HFF-Myc (cell line): ENCODE data around the gene ATOH7.

Source experiments
- DNase-seq: peaks from one replicate; pipeline ENCODE4 v3.0.0-alpha.2; 2011; ENCODE audit warnings: low read depth; ENCODE audit errors: extremely low read depth
- H3K4me3 ChIP-seq: replicated peaks from 2 replicates; pipeline ENCODE4 v1.5.1; 2011; ENCODE audit warnings: low read depth, mild to moderate bottlenecking, control low read depth, low read length
- TF ChIP-seq, protein P1 (sequence below): IDR thresholded peaks from 2 replicates; pipeline ENCODE4 v1.5.1; 2012; ENCODE audit warnings: mild to moderate bottlenecking, low read depth, low read length, control low read depth; ENCODE audit errors: missing control alignments

The ATOH7 gene

DNA sequence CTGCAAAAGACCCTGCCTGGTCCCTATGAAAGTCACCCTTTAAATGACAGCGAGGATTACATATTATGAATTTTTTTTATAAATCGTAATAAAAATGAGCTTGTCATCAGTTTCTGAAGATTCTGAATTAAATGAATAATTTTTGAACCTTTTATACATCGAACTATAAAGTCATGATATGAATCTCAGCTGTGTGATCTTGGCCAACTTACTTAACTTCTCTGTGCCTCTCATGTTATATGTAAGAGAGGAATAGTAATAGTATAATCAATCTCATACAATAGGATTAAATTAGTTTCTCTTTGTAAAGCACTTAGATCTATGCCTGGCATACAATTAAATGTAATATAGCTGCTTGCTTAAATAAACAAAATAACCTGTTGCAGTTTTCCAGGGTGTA is 5.3 kb upstream of the ATOH7 start:
- no peak for DNase-seq
- H3K4me3 ChIP-seq, result no peak overlapping the region
- TF ChIP-seq, protein P1, sequence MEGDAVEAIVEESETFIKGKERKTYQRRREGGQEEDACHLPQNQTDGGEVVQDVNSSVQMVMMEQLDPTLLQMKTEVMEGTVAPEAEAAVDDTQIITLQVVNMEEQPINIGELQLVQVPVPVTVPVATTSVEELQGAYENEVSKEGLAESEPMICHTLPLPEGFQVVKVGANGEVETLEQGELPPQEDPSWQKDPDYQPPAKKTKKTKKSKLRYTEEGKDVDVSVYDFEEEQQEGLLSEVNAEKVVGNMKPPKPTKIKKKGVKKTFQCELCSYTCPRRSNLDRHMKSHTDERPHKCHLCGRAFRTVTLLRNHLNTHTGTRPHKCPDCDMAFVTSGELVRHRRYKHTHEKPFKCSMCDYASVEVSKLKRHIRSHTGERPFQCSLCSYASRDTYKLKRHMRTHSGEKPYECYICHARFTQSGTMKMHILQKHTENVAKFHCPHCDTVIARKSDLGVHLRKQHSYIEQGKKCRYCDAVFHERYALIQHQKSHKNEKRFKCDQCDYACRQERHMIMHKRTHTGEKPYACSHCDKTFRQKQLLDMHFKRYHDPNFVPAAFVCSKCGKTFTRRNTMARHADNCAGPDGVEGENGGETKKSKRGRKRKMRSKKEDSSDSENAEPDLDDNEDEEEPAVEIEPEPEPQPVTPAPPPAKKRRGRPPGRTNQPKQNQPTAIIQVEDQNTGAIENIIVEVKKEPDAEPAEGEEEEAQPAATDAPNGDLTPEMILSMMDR, result no peak

DNA sequence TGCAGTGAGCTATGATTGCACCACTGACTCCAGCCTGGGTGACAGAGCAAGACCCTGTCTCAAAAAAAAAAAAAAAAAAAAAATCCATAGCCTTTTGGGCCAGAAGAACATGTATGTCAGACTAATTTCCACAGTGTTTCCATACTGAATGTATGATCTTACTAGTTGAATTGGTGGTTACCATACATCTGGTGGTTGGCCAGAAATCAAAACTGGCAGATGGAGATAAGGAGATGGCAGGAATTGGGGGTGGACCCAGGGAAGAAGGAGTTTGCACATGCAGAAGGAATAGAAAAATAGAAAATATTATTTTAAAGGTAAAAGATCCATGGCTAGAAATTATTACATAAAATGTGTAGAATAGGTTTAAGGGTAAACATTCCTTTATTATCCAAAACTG is 3.7 kb upstream of the ATOH7 start:
- no peak overlapping the region for H3K4me3 ChIP-seq
- TF ChIP-seq, protein P1, result no peak
- no peak for DNase-seq

DNA sequence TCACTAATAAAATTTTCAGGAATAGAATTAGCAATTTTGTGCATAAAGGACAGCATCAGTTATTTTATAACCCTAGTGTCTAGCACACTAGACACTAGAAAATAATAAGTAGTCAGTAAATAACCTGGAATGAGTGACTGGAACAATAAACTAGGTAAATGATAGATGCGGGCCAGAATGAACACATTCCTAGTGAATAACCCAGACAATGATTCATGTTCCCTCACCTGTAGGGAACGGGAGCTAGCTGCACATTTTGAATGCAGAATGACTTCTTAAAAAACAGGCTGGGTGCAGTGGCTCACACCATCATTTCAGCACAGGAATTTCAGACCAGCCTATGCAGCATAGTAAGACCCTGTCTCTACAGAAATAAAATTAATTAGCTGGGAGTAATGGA is 3.2 kb upstream of the ATOH7 start:
- TF ChIP-seq, protein P1, result no peak
- no peak for DNase-seq
- no peak overlapping the region for H3K4me3 ChIP-seq

DNA sequence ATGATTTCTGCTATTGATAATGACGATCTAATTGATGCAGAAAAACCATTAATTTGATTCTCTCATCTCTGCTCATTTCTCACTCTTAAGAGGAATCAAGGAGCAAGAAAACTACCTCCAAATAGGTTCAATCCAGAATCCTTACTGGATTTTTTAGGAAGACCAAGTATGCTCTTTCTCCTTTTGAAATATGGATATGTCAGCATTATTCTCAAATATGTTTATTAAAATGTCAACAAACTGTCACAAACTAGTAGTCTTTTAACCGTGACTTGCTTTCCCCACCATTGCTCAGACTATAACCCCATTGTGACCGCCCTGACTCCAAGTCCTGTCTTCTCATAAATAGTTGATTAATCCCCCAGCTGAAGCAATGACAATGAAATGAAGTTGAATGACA is 1.1 kb upstream of the ATOH7 start:
- TF ChIP-seq, protein P1, result no peak
- no peak for DNase-seq

DNA sequence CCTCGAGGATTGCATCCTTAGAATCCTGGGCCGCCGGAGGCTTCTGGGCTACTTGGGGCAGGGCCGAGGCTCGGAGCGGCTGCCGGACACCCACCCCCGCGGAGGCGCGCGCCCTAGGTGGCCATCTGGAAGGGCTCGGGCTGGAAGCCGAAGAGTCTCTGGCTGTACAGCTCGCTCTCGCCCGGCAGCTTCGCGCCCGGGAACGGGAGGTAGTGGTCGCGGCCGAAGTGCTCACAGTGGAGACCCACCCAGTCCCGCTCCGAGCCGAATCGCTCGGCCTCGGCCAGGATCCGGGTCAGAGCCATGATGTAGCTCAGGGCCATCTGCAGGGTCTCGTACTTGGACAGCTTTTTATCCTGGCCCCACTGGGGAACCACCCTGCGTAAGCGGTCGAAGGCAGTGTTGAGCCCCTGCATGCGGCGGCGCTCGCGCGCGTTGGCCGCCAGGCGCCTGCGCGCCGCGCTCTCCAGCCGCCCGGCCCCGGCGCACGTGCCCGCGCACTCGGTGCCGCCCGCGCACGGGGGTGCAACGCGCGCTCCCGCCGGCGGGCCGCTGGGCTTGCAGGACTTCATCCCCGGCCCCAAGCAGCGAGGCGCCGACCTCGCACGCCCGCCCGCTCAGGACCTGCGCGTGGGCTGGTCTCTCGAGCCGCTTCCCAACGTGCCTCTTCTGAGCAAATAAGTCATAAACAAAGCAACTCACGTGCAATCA is 652 bp downstream of the ATOH7 start:
- TF ChIP-seq, protein P1, result no peak
- peak overlapping the region; percentile 53 for H3K4me3 ChIP-seq
- peak; percentile 21 for DNase-seq

More for the DNA sequence above, 1.1 kb upstream of the ATOH7 start:
- no peak overlapping the region for H3K4me3 ChIP-seq

DNA sequence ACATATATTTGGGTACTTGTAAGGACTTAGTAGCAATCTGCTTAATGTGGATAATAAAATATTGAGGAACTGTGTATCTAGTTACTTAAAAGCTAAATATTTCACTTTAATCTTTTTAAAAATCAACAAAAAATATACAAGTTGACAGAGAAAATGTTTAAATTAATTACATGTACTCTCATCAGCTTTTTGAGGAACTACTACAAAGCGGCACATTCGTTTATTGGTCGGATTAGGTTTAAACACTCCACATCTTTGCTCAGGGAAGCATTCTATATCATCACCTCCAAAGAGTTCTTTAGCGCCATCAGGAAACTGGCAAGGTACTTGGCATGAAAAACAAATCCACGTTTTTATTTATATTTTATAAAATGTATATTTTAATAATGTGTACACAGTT is 1.6 kb downstream of the ATOH7 start:
- TF ChIP-seq, protein P1, result no peak
- DNase-seq, result no peak
- H3K4me3 ChIP-seq, result no peak overlapping the region

DNA sequence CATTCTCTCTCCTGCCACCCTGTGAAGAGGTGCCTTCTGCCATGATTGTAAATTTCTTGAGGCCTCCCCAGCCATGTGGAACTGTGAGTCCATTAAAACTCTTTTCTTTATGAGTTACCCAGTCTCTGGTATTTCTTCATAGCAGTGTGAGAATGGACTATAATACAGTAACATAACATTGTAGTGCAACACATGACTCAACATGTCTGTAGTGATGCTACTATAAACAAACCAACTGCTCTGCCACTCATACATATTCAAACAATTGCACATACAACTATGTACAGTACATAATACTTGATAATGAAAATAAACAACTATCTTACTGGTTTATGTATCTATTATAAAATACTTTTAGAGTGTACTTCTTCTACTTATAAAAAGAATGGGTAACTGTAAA is 7.1 kb downstream of the ATOH7 start:
- TF ChIP-seq, protein P1, result no peak
- H3K4me3 ChIP-seq, result no peak overlapping the region
- DNase-seq, result no peak
